GM21515 (cell line): ENCODE data around the gene GDF15.
A peak's percentile ranks its signal among the peaks of the same experiment; 100 is the strongest.

ENCODE experiments used
- ATAC-seq: cut with Tn5 transposase; IDR thresholded peaks from one replicate; pipeline ENCODE4 v1.9.1; 2021; ENCODE audit not compliant: unreplicated experiment

GDF15 gene

DNA sequence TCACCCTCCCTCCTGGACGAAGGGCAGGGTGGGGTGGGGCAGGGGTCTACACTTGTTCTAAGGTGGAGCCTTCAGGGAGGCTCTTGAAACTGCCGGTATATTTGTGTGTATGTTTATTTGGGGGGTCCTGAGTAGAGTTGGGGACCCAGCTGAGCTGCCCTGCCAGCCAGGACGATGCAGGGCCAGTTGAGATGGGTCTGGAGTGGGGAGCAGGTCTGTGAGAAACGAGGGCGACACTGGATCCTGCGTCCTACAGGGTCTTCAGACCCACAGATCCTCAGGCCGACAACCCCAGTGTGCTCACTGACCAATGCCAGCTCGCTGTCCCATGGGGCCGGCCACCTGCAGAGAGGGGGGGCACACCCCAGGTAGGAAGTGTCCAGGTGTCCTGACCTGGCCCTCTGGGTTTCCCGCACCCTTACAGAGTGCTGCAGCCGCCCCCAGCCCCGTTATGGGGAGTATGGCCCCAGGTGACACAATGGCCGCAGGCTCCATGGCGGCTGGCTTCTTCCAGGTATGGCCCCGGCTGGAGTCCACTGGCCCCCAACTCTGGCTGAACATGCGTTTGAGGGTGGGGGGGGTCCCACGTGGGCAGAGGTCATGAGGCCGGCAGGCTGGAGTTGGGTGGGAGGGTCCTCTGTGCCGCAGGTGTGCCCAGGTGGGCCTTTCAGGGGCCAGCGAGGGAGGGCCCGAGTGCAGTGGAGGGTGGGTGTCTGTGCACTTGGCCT, 44.6 kb downstream of the GDF15 start:
- no peak for ATAC-seq

DNA sequence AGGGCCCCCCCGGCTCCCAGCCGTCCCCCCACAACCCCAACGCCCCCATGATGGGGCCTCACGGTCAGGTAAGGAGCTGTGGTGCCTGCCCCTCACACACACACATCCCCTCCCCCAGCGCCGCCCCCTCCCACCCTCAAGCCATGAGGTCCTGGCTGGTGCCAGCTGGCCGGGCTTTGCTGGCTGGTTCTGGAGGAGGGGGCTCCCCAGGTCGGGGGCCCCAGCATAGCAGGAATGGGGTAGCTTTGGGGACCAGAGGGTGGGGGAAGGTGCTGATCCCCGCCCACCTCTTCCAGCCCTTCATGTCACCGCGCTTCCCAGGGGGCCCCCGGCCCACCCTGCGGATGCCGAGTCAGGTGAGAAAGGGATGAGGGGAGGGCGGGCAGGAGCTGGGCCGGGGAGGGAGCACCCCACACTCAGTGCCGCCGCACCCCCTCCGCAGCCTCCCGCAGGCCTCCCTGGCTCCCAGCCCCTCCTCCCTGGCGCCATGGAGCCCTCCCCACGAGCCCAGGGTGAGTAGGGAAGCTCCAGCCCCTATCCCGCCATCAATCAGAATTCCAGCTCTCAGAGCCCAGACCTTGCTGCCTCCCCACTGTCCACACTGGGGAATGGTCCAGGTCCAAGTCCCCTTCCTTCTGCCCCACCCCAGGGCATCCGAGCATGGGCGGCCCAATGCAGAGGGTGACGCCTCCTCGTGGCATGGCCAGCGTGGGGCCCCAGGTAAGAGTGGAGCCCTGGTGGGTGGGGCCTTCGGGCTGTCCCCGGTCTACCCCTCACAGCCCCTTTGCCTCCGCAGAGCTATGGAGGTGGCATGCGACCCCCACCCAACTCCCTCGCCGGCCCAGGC, 45.6 kb downstream of the GDF15 start:
- ATAC-seq: no peak

DNA sequence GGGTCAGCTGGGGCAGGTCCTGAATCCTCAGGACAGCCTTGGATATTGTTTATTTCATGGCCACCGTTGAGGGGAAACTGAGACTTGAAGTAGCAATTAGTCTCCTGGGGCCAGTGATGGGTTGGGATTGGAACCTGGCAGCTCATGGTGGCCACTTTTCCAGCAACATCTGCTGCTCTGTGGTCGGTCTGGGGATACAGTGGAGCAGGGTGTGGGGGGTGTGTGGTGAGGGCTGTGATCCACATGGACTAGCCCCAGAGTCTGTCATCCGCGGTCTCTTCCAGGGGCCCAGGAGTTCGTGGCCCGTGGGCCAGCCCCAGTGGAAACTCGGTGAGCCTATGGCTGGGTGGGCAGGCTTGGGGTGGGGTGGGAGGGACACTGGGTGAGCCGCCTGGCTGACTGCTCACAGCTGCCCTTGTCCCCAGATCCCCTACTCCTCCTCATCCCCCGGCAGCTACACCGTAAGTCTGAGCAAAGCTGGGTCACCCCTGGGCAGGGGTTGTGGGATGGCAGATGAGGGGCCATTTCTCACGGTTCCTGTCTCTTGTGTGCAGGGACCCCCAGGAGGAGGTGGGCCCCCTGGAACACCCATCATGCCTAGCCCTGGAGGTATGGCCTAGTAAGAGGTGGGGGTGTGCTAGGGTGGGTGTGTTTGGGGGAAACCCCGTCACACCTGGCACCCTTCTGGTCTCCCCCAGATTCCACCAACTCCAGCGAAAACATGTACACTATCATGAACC, 46.5 kb downstream of the GDF15 start:
- ATAC-seq: no peak

DNA sequence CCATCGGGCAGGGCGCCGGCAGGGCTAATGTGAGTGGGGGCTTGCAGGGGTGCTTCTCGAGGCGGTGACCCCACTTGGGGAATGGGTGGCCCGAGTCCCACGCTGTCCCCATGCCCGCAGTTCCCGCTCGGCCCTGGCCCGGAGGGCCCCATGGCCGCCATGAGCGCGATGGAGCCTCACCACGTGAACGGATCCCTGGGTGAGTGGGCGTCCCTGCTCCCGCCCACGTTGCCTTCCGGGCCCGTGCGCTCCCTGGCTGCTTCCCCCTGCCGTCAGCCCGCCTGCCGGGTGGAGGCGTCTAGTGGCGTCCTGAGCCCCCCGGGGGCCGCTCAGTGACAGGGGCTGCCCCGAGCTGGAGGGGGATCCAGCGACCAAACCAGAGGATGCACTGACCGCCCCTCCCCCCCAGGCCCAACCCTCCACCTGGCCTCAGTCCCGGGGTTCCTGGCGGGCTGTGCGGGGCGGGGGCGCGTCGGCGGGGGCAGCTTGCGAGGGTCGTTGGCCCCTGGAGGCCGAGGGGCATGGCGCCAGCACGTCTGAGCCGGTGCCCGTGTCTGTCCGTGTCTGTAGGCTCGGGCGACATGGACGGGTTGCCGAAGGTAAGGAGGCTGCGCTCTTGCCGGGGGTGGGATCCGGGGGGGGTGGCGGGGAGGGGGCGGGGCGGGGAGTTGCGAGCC, 47.2 kb downstream of the GDF15 start:
- ATAC-seq: no peak

DNA sequence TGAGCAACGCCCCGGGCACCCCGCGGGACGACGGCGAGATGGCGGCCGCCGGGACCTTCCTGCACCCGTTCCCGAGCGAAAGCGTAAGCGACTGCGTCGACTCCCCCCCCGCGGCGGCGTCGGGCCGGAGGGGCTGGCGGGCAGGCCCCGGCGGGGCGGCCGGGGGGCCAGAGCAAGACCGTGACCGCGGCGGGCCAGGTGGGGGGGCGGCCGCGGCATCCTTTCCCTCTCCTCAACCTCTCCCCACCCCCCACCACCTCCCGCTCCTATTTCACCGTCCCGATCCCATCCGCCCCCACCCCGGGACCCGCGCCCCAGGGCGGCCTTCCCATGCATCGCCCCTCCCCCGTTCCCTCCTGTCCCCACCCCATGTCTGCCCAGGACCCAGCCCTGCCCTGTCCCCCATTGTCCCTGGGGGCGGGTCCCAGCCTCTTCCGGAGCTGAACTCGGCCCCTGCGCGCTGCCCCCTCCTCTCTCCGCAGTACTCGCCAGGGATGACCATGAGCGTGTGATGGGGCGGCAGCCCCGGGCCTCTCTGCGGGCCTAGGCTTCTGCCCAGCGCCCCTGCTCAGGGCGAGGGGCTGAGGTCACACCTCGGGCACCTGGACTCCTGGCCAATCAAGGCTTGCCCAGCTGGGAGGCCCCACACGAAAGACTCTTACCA, 47.9 kb downstream of the GDF15 start:
- no peak for ATAC-seq

DNA sequence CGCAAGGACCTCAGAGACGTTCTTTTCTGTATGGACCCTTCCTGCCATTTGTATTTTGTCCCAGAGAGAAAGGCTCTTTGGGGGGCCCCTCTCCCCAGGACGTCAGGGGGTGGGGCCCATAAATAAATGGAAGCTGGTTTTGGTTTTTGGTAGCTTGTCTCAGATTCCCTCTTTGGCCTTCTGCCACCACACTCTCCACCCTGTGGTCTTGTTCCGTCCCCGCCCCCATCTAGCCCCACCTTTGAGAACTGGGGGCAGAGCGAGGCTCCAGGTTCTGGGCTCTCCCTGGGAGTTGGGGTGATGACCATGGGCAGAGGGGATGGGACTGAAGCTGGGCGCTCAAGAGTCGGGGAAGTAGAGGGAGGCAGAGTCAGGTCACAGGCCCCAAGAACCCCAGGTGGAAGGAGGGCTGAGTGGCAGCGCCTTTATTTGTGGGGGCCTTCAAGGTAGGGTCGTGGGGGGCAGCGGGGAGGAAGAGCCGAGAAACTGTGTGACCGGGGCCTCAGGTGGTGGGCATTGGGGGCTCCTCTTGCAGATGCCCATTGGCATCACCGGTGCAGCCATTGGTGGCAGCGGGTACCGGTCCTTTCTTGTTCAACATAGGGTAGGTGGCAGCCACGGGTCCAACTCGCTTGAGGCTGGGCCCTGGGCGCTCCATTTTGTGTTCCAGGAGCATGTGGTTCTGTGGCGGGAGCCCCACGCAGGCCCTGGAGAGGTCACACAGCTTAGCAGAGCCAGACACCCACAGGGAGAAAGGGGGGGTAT, 48.6 kb downstream of the GDF15 start:
- no peak for ATAC-seq

DNA sequence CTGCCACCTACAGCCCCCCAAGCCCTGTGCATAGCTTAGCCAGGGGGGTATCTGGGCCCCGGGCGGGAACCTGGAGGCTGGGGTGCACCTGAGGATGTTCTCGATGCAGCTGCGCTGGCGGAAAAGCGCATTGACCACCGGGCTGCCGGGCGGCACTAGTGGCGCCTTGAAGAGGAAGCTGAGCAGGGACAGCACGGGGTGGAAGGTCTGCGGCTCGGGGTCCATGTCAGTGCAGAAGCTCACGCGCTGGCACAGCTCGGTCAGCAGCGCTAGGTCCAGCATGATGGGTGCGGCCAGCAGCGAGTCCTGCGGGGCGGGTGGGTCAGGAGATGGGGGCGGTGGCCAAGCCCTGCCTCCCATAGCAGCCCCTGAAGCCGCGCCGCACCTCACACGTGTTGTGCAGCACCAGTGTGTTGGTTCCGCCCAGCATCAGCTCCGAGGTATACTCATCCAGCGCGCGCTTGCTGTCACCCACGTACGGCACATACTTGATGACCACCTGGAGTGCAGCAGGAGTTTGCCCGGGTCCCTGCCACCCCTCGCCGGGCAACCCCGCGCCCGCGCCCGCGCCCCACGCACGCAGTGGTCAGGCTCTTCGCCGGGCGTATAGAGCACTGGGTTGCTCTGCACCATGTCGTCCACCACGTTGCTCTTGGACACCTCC, 49.4 kb downstream of the GDF15 start:
- no peak for ATAC-seq

DNA sequence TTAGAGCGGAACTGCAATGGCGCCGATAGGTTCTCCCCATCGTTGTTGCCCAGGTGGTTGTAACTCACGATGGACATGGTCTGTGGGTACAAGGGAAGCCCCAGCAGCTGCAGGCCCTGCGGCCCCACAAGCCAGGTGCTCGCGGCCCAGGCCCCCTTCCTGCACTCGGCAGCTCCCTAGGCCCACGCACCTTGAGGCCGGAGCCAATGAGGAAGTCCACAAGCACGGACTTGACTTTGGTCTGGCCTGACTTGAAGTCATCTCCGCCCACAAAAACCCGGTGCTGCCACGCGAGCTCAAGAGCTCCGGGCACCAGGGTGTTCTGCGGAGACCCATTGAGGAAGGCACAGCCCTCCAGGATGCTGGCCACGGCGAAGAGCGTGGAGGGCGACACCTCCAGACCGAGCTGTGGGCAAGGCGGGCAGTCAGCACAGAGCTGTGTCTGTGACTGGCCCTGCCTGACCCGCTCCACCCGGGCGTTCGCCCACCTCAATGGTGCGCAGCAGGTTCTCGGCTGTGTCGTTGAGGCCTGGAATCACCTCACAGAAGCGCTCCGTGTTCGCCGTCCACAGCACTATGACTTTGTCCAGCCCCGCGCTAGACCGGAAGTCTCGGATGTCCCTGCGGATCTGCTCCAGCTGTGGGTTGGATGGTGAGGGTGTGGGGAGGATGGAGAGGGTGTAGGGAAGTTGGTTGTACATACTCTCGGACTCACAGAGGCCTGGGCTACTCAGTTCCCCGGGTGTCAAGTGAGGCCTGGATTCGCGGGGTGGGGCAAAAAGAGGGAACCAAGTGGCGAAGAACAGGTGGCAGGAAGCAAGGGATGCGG, 50.1 kb downstream of the GDF15 start:
- no peak for ATAC-seq

DNA sequence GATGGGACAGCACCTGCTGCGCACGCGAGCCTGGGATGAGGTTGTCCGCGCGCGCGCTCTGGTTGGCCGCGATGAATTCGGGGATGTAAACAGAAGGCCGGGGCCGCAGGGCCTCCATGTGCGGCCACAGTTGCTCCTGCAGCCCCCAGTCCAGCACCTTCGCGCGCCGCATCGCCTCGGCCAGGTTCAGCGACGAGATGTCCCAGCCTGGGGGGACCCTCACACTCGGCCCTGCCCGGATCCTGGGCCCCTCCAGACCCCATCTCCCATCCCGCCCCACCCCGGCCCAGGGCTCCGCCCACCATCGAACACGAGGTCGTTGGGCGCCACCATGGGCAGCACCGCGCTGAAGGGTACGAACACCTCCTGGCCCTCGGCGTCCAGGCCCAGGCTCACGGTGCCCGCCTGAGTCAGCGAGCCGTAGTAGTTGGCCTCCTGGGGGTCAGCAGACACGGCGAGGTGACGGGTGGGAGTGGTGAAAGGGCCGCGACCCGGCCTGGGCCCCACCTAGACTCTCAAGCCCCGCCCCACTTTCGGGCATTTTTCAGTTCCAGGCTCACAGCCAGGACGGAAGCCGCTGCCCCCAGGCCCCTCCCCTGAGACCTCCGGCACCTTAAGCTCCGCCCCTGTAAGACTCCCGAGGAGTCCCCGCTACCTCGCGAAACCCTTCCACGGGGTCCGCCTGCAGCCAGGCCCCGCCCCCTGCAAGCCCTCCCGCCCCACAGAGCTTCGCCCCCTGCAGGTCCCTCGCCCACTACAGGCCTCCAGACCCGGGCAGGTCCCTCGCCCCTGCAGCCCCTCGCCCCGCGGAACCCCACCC, 50.9 kb downstream of the GDF15 start:
- ATAC-seq: peak; percentile 42

DNA sequence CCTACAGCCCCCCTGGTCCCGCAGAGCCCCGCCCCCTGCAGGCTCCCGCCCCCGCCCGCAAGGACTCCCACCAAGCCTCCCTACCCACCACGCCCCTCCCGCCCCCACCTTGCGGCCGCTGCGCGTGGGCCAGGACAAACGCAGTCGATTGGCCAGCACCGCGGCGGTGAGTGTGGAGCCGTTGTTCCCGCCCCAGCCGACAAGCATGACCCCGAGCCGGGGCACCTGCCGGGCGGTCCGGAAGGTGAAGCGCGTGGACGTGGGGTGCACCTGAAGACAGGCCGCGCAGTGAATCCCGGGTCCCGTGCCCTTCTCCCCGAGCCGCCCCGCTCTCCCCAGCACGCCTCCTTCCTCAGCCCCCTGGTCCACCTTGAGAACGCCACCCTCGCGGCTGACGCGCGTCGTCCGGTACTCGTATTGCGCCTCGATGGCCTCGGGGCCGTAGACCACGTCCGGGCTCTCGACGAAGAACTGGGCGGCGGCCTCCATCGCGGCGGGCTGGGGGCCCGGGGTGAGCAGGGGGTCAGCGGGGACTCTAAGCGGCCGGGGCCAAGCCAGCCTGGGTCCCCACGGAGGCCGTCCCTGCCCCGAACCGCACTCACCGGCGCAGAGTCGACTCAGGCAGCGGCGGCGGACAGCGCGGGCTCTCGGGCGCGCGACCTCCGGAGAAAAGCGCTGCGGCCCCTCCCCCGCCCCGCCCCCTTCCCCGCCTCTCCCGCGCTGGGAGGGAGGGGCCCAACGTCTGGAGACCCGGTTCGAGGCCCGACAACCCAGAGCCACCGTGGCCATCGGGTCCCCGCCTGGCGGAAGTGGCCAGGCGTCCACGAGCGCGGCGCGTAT, 51.8 kb downstream of the GDF15 start, which contains the start of gene ISYNA1:
ISYNA1 (minus strand) TSS at position 643 of the 840 bp plus-strand sequence; CDS start at position 489, 154 bp downstream.
- no peak for ATAC-seq

DNA sequence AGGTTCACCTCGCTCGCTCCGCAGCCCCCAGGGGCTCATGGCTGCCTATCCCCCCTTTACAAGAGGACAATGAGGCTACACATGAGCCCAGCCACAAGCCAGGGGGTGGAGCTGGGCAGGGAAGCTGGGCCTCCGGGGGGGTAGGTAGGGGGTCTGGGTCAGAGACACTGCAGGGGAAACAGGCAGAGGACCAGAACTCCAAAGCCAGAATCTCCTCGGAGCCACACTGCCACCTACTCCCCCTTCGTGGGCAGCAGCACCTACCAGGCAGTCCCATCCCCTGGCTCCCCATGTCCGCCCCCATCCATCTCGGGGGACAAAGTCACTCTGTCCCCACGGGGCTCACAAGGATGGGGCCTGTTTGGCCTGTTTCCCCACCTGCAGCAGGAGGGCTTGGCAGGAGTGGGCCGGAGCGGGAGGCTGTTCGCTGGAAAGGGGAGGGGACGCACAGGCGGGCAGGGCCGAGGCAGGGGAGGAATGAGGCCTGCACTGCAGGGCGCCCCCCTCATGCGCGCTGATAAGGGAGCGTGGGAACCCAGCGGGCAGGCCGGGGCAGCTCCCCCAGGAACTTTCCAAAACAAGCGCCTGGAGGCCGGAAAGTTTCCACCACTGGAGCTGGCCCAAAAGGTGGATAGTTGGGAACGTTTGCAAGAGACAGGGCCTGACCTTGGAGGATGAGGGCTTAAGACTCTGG, 52.5 kb downstream of the GDF15 start:
- ATAC-seq: no peak
